Inflammatory macrophage treated with lipopolysaccharide for 1 hour (primary cell): ENCODE results near the gene DGKZ.
"Not testable (repeated sequence)": the region's sequence is repeated elsewhere in the genome, so short reads cannot be mapped to it uniquely, and the experiment has no call there.

Source experiments
- DNase-seq, 2 donors: peaks; one replicate each; pipeline ENCODE4 v3.0.0-alpha.2; 2020 to 2022

The DGKZ gene

GRCh38 chr11:46369458-46370152 lies 22.3 kb downstream of the DGKZ start:
- DNase-seq: peak in 1 of 2 donors; percentile 69

- no peak for DNase-seq
Observed at GRCh38 chr11:46370253-46370652, 23.0 kb downstream of the DGKZ start.

- not testable (repeated sequence) for DNase-seq
Observed at GRCh38 chr11:46371262-46371661, 24.0 kb downstream of the DGKZ start.

GRCh38 chr11:46372086-46372485 lies 24.8 kb downstream of the DGKZ start:
- DNase-seq: no peak

GRCh38 chr11:46372501-46372900 lies 25.2 kb downstream of the DGKZ start:
- not testable (repeated sequence) for DNase-seq

GRCh38 chr11:46373787-46374740 lies 26.8 kb downstream of the DGKZ start:
- no peak for DNase-seq

GRCh38 chr11:46374815-46375214 lies 27.6 kb downstream of the DGKZ start:
- DNase-seq: no peak

GRCh38 chr11:46375392-46376101 lies 28.3 kb downstream of the DGKZ start:
- no peak for DNase-seq

GRCh38 chr11:46376258-46377050 lies 29.2 kb downstream of the DGKZ start:
- no peak for DNase-seq

GRCh38 chr11:46377290-46377689 lies 30.0 kb downstream of the DGKZ start:
- no peak for DNase-seq

- DNase-seq: no peak
Observed at GRCh38 chr11:46377831-46378230, 30.6 kb downstream of the DGKZ start.

GRCh38 chr11:46378296-46378695 lies 31.0 kb downstream of the DGKZ start:
- no peak for DNase-seq

GRCh38 chr11:46378811-46379481 lies 31.7 kb downstream of the DGKZ start:
- DNase-seq: no peak

GRCh38 chr11:46379482-46380293 lies 32.4 kb downstream of the DGKZ start:
- not testable (repeated sequence) for DNase-seq

- peak; percentile 68 to 71 for DNase-seq
Observed at GRCh38 chr11:46380340-46381047, 33.2 kb downstream of the DGKZ start.

GRCh38 chr11:46381048-46381818 lies 34.0 kb downstream of the DGKZ start, which contains the start of gene MDK:
Gene MDK (plus strand): TSS chr11:46381669. CDS start chr11:46382058, 389 bp downstream.
- no peak for DNase-seq

GRCh38 chr11:46381819-46382645 lies 34.8 kb downstream of the DGKZ start:
- DNase-seq: no peak

- DNase-seq: peak; percentile 36 to 57
Observed at GRCh38 chr11:46382646-46383403, 35.6 kb downstream of the DGKZ start.
